HG02798 (cell line): ENCODE results near the gene ACSL1.
A peak's percentile ranks its signal among the peaks of the same experiment; 100 is the strongest.

Experiments used
- ATAC-seq: cut with Tn5 transposase; IDR thresholded peaks from one replicate; pipeline ENCODE4 v1.9.1; 2021; ENCODE audit warnings: mild to moderate bottlenecking; ENCODE audit not compliant: unreplicated experiment, poor library complexity

ACSL1 gene

DNA sequence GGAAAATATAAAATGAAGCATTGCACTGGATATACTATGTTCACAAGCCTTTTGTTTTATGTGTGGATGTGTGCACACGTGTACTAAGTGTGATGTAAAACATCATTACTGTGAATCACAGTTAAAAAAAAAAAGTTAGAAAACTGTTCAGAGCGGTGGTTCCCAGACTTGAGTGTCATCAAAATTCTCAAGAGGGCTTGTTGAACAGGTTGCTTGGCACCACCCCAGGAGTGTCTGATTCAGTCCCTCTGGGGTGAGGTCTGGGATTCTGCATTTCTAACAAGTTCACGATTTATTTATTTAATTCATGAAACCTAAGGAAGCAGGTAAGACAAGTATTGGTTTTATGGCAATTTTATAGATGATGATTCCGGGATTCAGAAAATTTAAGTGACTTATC lies 93.6 kb downstream of the ACSL1 start:
- no peak for ATAC-seq

DNA sequence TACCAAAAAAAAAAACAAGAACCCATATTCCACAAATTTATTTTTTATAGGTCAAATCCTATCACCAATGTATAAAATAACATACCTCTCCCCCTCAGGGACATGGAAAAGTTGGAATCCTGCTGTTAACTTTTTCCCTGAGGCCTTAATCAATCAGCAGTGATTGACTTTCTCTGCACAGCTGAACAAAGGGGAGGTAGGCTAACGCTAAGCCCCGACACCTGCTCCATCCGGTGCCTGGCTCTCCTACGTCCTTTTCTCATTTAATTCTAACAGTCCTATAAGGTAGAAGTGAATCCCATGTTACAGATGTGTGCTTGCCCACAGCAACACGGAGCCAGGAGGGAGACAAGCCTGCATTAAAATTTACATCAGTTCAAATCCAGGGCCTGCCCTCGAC lies 94.7 kb downstream of the ACSL1 start:
- ATAC-seq = no peak

DNA sequence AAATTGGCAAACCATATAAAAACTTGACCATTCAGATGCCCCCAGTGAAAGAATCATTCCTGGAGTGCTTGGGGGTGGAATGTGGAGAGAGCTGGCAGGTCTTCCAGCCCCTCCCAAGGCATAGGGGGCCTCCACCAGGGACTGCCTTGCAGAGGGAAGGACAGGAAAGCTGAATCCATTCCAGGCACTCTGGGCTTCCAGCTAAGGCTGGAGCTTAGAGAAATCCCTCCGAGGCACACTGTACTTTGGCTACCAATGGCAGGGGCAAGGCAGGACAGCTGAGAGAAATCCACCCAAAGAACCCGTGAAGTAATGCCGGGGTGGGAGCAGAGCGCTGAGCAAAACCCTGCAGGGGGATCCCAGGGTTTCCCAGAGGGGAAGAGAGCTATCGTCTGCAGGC lies 95.8 kb downstream of the ACSL1 start:
- ATAC-seq = no peak

DNA sequence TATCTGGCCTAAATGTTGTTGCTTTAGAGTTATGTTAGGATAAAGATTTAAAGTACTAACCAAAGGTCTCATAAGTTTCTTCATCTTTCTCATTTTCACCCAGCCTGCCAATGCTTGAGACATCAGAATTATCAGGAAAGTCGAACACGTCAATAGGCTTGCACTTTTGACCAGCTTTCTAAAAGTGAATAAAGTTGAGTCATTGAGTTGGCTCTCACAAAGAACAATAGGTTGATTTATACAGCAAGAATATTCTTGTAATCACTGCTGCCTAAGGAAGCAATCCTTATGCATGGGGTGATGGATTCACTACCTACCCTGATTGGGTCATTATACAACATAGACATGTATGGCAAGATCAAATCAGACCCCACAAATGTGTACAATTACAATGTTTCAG lies 96.9 kb downstream of the ACSL1 start:
- ATAC-seq = no peak

GRCh38 chr4:184727430-184727829 lies 98.3 kb downstream of the ACSL1 start:
- ATAC-seq = no peak

DNA sequence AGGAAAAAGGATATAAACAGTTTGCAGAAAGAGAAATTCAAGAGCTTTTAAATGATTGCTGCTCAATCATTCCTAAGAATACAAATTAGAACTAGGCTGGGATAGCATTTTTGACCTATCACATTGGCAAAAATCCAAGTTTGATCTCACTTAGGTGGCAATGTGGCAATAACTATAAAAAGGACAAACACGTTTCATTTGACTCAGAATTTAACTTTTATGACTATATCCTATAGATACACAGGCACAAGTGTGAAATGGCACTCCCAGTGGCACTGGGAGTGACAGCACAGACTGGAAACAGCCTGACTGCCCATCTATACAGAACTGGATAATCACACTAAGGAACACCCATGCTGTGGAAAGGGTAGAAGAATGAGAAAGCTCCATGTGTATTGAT lies 103.0 kb downstream of the ACSL1 start:
- ATAC-seq = no peak

DNA sequence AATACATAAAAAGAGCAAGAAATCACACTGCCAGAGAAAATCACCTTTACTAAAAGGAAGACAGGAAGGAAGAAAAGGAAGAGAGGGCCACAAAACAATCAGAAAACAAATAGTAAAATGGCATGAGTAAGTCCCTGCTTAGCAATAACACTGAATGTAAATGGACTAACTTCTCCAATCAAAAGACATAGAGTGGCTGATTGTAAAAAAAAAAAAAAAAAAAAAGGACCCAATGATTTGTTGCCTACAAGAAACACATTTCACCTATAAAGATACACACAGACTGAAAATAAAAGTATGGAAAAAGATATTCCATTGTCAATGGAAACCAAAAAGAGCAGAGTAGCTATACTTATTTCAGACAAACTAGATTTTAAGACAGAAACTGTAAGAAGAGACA lies 104.5 kb downstream of the ACSL1 start:
- ATAC-seq = no peak

GRCh38 chr4:184719407-184719806 lies 106.4 kb downstream of the ACSL1 start:
- no peak for ATAC-seq

- no peak for ATAC-seq
Measured at GRCh38 chr4:184715526-184715925, 110.2 kb downstream of the ACSL1 start.

DNA sequence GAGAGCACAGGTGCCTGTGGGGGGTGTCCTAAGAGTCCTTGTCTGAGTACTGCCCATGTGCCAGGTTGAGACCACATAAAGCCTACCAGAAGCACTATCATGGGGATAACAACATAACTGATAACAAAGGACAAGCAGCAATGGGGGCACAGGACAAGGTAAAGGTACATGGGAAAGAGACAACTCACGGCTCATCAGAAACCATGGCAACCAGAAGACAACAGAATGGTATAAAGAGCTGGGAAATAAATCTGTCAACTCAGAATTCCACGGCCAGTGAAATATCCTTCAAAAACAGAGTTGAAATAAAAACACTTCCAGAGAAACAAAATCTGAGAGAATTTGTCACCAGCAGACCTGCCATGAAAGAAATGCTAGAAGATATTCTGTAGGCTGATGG lies 111.9 kb downstream of the ACSL1 start:
- ATAC-seq = no peak

- no peak for ATAC-seq
Measured at GRCh38 chr4:184712322-184712721, 113.4 kb downstream of the ACSL1 start.

GRCh38 chr4:184706453-184706852 lies 119.3 kb downstream of the ACSL1 start:
- no peak for ATAC-seq

- peak; percentile 69 for ATAC-seq
Measured at GRCh38 chr4:184705692-184706091, 120.1 kb downstream of the ACSL1 start.
